ENCODE data around the gene NTM.

The NTM gene

DNA sequence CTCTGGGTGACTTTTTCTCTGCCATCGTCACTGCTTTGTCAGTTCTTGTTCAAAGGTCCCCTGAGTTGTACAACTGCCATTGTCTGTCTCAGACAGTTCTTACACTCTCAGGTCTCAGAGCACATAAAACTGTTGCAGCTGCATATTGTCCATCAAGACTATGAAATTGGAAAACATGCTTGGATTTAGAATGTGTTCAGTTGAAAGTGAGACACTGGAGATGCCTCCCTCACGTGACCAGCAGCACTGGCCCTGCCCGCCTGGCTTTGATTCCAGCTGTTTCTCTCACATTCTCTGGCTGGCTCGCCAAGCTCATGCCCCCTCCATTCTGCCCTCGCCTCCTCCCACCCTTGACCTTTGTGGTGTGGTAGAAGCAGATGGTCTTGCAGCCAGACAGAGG, 244.2 kb downstream of the NTM start:
- no peak for DNase-seq

DNA sequence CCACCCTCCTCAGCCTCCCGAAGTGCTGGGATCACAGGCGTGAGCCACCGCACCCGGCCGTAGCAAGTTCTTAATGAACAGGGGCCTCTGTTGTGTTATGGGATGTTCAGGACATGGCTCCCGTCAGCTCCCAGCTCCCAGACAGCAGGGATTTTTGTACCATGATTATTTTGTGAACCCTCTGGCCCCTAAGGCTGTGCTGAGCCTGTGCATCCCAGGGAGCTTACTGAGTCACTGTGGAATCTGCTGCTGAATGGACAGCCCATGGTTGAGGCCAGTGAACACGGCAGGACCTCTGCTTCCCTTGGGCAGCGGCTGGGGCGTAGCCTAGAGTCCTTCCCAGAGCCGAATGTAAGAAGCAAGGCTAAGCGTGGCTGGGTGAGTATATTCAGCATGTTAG, 245.2 kb downstream of the NTM start:
- no peak for DNase-seq

DNA sequence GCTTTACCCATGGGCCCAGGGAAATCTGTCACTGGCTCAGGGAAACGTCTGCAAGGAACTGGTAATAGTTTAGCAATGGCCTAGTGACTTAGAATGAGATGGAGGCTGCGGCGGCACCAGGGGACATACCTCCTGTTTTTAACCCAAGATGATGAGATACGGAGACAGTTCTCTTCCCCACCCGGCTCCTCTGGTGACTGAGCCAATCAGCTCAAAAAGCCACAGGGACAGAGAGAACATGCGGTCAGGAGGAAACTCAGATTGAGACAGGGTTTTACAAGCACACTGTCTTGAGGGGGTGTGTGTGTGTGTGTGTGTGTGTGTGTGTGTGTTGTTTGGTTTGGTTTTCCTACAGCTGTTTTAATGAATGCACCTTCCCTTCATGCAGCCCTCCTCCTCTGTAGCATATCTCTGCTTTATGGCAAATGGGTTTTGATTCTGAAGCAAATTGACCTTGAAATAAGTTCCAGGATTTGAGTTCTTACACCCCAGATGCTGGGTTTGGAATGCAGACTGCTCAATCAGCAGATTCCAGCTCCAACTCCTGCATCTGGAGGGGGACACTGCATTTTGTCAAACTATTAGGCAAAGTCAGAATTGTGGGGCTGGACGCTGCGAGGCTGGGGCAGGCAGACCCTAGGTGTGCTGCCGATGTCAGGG, 246.2 kb downstream of the NTM start:
- no peak for DNase-seq

DNA sequence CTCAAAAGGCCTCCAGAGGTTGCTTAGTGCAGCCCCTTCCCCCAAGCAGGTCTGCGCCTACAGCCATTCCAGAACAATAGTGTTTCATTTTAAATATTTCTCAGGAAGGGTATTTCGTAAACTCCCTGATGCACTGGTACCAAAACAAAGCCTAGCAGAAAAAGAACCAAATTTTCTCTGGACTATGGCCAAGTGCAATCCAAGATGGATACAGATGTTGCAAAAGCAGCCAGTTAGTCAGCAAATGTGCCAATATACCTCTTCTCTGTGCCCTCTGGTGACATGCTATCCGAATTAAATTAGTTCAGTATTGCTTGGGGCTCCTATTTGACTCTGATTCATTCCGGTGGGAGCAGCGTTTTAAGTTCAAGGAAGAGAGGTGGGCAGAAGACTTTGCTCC, 247.8 kb downstream of the NTM start:
- no peak for DNase-seq

DNA sequence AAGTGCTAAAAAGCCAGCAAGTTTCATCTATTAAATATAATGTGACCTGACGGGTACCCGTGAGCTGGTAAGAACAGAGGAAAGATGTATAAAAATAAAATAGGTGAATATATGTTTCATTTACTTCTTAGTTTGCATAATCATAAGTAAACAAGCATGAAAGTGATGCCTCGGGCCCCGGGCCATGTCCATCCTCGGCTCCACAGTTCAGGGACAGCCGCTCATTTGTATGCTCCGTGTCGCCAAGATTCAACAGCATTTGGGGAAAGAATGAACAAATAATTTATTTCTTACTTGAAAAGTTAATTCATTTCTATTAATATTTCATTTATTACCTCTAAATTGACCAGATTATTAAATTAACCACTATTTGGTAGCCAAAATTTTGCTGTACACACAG, 251.8 kb downstream of the NTM start:
- DNase-seq: no peak

DNA sequence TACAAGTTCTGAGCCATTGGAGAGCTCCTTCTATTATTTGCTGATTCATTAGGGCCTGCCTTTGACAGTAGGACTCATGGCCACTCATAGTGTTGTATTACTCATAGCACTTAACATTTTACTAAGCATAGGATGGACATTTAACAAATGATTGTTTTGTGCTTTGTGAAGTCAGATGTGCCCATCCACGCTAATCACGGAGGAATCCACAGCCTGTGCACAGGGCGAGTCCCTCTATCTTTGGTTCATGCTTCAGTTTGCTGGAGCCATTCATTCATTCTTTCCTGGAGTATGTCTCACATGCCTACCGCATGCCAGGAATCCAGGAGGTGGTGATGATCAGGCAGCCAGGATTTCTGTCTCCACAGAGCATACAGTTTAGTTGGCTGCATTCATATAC, 254.1 kb downstream of the NTM start:
- no peak for DNase-seq

DNA sequence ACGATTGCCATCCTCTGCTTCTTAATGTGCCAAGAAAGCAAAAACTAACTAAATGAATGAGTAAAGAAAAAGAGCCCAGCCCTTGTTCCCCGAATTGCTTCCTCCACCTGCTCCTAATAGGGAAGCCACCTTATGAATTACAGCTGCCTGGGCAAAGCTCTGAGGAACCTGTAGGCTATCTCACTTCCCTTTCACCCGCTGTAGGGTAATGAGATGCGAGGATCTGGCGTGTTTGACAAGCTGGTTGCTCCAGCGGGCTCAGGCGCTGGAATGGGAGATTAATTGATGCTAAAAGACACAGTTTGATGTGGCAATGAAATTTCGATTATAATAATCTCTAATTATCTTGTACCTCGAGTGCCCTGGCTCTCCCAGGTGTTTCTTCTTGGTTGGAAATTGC, 256.4 kb downstream of the NTM start:
- DNase-seq: peak; percentile 88

DNA sequence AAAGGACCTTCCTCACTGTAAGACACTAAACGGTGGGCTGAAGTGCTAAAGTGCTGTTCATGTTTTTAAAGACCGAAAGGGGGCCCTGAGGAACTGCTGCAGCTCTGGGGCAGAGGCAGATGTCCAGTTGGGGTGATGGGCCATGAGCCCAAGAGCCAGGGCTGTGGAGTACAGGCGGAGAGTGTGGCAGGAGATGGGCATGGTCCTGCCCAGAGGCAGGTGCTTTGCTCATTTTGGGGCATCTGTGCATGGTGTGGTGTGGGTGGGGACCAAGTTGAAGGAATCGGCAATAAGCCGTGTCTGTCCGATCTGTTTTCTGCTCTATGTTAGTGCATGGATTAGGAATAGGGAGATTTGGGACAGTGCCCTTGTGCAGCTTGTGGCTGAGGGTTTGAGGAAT, 258.3 kb downstream of the NTM start:
- no peak for DNase-seq

DNA sequence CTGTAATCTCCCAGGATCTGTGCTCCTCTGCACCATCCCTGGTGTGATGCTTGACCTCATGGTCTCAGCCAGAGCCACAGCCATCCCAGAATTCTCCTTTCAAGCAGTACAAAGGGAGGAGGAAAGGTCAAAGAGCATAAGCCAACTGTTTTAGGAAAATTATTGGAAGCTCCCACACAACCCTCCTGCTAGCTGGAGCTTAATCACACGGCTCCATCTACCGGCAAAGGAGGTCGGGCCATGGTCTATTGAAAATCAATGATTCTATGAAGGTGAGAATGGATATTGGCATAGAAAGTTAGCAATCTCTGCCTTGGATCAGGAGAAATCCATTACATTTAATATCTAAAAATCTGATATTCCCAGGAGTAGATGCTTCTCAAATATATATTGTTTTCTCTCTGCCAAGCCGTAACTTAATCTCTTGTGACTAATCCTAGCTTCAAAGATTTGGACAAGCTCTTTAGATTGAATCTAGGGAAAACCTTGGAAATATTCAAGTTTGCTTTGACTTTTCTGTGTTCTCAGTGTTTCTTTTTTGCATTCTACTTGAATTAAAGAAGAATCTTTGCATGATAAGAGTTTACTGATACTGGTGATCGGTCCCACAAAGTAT, 259.6 kb downstream of the NTM start:
- DNase-seq: no peak

DNA sequence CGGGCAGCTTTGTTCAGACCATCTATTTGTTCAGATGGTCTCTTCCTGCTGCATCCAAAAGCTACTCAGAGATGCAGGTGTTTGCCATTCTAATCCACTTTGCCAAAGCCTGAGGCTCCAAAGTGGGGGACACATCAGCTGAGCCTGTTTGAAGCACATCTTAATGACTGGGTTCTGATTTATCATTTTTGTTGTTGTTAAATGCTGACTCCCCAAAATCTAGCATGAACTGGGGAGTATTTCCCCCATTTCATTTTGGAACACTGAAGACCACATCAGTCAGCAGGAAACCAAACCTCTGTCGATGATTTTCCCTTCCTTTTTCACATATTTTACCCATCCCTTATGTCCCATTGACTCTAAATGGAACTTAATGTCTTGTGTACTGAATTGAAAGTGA, 262.6 kb downstream of the NTM start:
- DNase-seq: no peak

DNA sequence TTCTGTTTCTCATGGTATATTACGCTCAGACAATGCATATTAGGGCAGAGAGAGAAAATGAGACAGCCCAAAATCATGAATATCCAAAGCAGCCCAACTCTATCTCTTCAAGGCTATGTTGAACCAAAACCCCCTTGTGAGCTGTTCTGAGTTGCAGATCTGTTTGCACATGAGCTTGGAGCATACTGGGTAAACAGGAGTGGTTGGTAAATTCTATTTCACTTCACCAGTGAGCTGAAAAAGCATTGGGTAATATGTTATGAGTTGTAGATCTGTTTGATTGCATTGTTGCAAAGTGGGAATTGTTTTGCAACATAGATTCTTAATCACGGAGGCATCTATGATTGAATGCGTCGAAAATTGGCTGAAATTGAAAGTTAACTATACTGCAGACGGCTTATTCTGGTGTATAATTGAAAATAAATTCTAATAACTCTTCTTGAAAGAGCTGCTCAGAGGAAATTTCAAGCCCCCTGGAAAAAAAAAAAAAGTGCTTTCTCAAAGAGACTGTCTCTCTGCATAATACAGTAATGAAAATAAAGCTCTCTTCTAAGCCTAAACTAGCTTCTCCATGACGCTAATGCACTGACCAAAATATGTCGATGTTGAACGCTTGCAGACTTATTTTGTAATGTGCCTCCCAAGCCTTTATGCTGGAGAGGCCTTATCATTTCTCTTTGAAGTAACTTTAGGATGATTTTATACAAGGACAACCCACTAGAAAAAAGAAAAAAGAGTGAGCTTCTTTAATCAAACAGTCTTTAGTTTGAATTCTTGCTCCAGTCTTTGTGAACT, 263.7 kb downstream of the NTM start:
- DNase-seq: no peak

DNA sequence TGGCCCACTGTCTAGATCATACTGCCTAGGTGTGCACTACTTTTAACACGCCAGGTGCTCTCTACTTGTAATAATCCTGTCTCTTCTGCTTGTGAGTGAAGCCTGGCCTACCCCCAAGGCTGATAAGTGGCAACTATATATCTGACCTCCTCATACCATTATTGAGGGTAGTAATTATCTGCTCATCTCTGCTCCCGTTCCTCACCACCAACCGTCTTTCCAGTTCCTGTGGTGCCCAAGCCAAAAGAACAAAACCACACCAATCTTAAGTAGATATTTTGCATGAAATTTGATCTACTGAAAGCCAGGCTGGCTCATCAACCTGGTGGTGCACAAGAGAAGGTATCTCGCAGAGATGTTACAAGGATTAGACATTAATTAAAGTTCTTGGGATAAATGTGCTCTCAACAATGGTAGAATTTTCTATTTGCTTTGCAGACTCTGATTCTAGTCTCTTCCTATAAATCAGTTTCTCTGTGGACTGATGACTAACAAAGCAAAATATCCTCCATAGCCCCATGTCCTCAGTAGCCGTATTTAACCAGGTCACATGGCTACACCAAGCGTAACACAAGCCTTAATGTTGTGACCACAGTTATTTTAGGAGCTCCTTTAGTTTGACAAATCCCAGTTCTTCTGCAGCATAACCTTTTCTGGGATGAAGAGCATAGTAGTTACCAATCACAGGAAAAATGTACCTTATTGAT, 267.2 kb downstream of the NTM start:
- DNase-seq: no peak

DNA sequence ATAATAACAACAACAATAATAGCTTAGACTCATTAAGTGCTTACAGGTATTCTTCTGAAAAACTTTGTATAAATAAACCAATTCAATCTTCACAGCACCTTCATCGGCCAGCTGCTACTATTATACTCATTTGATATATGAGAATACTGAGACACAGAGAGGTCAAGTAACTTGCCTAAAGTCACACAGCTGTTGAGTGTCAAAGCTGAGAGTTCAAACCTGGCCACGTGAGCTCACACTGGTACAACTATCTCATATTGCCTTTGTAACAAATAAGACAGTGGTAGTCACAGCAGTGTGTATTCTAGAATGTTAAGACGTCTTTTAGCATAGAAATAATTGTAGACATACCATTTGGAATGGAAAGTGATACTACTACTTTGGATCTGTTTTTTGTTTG, 268.5 kb downstream of the NTM start:
- DNase-seq: no peak

DNA sequence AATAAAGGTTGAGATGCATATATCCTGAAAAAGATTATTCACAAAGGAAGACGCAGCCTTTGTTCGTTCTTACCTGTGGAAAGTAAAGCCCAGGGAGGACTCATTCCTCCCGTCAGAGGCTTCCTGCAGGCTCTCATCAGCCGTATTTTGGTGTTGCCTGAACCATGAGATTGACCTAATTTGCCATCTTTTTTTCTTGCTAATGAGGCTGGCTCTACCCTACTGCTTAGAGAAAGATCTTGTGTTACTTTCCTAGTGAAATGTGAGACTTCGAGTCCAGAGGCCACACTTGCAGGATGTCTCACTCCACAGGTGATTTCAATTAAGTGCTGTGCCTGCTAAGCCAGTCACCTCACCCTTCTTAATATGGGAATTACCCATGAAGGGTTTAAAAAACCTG, 269.9 kb downstream of the NTM start:
- no peak for DNase-seq

DNA sequence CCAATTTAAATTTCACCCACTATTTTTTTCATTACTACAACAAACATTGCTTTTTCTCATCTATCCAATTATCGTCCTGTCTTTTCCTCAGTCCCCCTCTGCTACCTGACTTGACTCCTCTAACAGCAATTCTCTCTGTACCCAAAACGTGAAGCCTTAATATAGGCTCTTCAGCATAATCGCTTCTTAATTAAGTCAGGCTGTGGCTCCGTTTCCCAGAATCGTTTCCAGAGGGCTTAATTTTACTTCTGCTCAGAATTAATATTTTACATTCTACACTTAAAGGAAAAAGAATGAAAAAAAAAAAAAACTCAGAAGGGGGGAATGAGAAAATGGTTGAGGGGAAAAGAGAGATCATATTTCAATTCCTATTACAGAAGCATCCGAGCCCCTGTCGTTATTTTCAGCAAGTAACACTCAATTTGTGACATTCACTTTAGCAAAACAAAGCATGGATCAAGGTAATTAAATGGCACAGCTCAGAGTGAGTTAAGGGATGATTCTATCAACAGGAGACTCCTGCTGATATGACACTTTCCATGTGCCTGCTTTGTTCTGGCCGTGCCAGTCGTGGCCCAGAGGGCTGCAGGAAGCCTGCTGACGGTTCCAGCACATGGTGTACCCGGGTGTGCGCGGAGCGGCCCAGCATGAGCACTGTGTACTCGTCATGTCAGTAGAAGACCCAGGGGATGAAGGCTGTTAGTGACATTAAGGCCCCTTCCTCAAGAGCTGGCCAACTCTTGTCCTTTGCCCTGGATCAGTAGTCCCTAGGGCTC, 272.5 kb downstream of the NTM start:
- no peak for DNase-seq

DNA sequence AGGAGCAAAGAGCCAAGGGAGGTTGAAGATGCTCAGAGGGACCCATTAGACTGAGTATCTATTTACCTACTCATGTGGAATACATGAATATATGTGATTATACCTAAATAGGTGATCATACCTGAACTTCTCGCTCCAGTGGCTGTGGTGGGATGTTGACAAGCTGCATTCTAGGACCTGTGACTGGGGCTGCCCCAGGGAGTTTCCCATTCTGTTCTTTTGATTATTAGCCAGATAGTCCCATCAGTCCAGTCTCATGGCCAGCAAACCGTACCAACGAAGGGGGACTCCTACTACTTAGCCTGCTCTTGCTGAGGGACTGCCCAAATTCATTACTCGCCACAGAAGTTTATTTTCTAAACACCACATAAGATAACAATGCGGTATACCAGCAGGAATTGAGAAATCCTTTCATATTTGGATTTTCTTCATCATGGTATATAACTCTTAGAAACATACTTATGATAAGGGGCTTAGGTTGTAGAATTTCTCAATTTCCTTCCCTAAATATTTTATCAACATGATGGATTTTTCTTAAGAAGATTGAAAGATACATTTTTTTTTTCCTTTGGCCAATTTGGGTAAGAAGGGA, 273.9 kb downstream of the NTM start:
- DNase-seq: no peak

DNA sequence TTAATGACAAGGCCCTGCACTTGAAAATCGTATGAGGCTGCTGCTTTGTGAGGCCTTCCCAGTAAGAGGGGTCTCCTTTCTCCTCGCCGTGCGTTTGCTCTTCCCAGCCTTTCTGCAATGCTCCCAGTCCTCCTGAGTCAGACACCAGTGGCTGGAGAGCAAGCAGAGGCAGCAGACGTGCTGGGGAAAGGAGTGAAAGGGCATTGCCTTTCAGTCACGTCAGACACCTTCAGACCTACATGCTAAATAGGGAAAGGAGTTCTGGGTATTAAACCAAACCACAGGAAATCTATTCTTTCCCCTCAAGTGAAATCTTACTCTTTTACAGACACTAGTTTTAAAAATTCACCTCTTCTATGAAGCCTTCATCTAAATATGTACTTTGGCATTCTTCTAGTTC, 274.8 kb downstream of the NTM start:
- DNase-seq: no peak

DNA sequence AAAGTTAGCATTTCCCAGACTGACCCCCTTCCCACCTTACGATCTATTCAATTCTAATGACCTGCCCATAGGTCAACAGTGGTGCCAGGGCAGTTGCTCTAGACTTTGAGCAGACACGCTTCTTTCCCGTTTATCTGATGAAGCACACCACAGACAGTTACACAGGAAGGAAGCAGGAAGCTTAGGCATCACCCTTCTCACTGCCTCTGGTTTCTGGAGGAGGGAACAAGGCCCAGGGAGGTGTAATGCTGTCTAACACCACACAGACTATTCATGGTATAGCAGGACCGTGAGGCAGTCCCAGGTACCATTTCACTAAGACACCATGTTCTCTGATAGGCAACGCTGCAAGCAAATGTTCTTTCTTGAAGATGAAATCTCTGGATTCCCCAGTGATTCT, 279.4 kb downstream of the NTM start:
- no peak for DNase-seq

DNA sequence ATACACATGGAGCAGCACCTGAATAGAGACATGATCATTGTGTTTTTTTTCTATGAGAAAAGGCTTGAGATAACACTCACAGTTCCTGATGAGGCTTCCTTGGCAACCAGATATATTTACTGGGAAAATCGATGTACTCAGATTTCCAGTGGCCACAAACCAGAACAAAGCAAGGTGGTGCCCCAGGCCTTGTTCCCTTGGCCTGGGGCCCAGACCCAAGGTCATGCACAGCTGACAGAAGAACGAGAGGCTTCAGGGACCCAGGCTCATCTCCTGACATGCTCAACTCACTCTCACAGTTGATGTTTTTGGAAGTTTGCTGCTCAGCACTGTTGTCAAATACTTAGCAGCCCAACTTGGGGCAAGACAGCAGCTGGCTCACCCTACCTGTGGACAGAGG, 281.8 kb downstream of the NTM start:
- no peak for DNase-seq

DNA sequence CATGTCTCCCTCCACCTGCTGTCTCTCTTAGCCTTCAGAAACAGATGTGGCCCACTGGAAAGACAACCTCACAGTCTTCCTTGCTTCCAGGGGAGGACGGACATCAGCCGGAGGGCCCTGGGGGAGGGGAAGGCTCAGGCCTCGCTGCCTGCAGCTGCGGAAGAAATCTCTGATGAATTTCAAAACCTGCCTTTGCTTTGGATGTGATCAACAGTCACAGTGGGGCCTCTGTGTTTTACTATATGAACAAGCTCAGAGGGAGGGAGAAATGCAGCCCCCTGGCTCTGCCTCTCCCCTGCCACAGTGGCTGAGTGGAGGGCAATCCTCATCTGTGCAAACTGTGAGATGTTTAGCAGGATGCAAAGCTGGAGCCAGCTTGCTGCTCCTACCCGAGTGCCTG, 282.8 kb downstream of the NTM start:
- no peak for DNase-seq

DNA sequence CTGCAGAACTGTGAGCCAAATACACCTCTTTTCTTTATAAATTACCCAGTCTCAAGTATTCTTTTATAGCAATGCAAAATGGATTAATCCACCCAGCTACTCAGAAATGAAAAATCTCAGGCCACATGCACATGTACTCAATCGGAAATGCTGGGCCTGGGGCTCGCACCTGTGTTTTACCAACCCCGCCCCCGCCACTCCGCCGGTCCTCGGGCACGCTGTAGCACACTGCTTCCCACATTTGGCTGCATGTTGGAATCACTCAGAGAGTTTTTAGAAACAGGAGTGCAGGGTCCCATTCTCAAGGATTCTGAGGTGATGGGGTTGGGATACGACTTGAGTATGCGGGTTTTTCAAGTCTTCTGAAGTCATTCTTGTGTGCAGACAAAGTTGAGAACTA, 284.4 kb downstream of the NTM start:
- no peak for DNase-seq

DNA sequence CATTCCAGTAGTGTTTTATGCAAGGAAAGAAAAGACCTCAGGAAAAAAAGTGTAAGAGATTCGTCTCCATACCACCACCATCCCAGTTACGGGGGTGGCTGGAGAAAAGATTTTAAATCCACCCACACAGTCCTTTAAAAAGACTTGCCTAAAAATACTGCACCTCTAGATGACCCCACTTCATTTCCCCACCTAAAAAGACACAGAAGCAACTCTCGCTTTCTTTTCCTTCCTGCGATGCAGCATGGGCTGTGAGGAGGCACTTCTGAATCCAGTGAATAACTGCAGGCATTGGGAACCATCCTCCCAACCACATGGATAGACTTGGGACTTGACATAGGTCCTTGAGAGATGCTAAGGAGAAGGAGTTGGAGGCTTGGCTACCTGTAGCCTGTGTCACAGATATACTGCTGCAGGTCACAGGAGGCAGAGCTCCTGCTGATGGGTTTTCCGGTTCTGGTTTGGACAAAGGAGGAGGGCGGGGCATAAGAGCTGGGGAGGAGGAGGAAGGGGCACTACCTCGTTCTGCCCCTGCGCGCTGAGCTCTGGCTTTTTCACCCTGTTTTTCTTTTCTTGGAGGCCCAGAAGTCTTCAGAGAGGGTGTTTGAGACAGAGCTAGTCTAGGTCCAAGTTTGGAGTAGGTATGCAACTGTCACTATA, 285.9 kb downstream of the NTM start:
- DNase-seq: no peak
